ENCODE data around the gene RBM4B.
"Not testable (repeated sequence)": the region's sequence is repeated elsewhere in the genome, so short reads cannot be mapped to it uniquely, and the experiment has no call there.

Gene RBM4B, protein sequence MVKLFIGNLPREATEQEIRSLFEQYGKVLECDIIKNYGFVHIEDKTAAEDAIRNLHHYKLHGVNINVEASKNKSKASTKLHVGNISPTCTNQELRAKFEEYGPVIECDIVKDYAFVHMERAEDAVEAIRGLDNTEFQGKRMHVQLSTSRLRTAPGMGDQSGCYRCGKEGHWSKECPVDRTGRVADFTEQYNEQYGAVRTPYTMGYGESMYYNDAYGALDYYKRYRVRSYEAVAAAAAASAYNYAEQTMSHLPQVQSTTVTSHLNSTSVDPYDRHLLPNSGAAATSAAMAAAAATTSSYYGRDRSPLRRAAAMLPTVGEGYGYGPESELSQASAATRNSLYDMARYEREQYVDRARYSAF

GRCh38 chr11:66677599-66678375, at the start of gene RBM4B:
RBM4B (minus strand) TSS chr11:66677887; CDS start chr11:66677079, 808 bp downstream.
- DNase-seq: peak; percentile 84 to 94 (median 91)

- DNase-seq: no peak
Measured at GRCh38 chr11:66725647-66726046, 48.0 kb upstream of the RBM4B start.

GRCh38 chr11:66725114-66725513, 47.4 kb upstream of the RBM4B start:
- DNase-seq: no peak

GRCh38 chr11:66724167-66724566, 46.5 kb upstream of the RBM4B start:
- DNase-seq: not testable (repeated sequence)

DNA sequence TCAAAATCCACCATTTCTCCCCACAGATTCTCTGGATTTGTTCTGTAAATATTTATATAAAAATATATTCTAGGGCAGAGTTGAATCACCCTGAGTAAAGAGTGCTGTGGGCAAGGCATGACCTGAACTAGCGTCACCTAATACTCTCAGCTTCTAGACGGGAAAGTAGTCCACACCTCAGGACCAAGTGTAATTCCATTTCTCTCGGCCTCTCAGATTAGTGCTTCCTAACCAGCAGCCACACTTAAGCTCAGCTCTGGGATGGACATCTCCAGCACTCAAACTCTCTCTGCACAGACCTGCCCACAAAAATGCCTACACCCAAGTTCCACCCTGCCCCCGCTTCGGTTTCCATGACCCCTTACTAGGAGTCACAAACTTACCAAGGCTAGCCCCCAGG, 46.0 kb upstream of the RBM4B start:
- DNase-seq: no peak

DNA sequence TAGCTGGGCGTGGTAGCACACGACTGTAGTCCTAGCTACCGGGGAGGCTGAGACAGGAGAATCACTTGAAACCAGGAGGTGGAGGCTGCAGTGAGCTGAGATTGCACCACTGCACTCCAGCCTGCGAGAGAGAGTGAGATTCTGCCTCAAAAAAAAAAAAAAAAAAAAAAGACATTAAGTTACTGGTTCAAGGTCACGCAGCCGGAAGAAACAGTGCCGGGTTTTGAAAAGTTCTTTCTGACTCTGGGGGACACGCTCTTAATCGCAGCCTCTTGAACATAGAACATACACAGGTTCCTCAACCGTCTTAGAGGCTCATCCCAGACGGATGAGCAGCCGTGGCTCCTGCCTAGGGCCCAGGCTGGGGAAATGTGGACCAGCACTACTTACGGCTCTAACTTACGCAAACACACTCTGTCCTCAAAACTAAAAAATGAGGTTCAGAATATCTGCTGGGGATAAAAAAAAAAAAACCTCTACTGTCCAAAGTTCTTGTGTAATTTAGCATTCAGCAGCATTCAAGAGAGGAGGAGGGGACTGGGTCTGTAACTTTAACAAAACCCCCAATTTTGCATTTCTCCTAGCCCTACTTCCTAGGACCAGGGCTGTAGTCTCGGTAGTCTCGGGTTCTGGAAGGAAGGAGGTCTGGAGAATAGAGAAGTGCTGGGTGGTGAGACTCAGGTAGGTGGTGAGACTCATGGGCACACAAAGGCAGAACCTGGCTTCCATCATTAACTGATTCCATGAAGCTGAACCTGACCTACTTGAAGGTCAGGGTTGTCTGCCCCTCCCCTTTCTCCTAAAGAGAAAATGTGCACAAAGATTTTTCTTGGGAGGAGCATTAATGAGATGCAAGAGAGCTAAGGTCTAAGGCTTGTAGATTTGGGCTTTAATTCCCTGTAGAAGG, 45.3 kb upstream of the RBM4B start:
- DNase-seq: no peak

DNA sequence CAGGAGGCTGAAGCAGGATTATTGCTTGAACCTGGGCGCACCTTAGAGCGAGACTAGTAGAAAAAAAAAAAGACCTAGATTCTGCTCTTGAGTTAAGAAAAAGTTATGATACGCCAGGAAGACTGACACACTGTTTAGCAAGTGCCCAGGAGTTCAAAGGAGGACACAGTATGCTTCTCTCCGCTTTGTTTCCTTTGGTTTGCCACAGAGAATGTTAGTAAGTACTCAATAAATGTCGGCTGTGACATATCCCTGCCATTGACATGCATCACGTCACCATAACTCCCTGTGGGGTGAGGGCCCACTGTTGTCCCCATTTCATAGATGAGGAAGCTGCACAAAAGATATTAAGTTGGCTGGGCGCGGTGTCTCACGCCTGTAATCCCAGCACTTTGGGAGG, 44.3 kb upstream of the RBM4B start:
- DNase-seq: no peak

DNA sequence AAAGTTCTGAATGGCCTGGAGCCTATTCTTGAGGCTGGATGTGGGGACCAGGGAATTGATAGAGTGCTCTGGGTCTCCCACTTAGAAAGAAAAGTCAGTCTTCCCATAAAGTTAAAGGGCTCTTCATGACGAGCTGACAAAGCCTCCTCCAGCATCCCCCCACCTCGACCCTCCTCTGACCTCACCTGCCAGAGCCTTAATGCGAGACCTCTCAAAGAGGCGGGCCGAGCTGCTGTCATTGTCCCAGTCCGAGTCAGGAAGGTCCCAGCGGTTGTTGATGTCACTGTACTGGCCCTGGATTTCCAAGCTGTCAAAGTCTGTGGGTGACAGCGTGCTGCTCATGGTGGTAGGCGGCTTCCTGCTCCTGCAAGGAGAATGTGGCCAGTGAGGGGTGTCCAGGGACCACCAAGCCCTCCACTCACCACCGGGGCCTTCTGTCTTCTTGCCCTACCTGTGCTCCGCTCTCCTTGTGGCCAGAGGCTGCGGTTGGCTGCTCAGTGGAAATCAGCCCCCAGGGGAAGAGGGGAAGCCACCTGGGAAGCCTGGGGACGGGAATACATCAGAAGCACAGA, 43.3 kb upstream of the RBM4B start:
- no peak for DNase-seq

GRCh38 chr11:66720223-66720898, 42.7 kb upstream of the RBM4B start:
- peak in 1 of 4 experiments; percentile 11 for DNase-seq

DNA sequence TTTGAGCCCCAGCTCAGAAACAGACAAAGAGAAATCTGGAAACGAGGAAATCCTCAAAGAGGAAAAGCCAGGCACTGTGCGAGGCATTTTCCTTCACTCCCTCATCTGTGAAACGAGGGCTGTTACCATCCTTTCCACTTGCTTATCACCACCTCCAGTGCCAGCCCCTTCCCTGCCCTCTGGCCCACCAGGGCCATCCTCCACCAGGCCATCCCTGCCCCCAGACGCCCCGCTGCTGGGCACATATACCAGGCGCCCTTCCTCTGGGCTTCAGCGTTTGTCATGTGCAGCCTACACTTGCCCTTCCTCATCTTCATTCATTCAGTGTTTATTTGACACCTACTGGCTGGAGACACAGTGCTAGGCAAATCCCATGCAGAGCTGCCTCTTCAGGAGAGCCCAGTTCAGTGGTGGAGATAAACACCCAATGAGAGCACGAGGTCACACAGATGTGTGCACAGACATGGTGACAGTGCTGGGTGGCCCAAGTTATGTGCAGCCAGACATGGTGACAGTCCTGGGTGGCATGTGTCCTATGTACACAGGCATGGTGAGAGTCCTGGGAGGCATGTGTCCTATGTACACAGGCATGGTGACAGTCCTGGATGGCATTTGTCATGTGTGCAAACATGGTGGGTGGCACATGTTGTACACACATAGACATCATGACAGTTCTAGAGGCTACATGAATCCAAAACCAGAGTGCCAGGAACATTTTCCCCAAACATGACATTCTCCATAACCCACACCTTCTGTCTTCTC, 41.6 kb upstream of the RBM4B start:
- no peak for DNase-seq

DNA sequence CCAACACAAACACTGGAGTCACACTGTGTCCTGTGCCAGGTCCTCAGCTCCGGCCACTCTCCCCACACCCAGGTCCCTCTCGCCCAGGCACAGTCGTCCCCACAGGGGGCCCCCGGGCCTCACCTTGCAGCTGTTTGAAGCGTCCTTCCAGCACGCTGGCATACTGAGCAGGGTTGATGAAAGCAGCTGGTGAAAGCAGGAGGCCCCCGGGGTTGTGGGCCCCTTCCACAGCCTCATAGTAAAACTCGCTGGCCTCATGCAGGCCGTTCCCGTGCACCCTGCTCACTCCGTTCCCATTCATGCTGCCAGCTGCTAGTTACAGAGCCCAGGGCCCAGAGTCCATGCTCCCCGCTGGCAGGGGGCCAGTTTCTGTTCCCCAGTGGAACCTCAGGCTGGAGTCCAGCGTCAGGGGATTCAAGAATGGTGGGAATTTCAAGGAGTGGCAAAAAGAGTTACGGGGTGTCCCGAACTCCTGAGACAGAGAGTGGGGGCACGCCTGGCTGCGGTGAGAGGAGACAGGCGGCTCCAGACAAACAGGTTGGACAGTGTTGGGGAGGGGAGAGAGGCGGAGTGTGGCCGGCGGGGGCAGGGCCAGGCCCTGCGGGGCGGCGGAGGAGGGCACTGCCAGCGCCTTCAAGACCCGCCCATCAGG, 40.8 kb upstream of the RBM4B start:
- no peak for DNase-seq

DNA sequence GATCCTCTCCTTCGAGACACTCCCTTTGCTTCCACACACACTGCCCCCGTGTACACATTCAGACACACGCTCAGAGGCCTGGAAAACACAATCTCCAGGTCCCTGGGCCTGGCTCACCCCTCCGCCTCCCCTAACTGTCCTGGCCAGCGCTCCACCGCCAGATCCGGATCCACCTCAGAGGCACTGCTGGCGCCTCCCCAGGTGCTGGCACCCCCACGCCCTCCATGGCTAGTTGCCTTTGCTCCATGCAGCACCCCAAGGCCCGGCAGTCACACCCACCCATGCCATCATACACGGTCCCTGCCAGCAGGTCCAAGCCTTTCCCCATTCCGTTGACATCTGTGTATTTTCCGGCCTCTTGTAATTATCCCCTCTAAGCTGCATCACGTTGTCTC, 40.2 kb upstream of the RBM4B start:
- no peak for DNase-seq

DNA sequence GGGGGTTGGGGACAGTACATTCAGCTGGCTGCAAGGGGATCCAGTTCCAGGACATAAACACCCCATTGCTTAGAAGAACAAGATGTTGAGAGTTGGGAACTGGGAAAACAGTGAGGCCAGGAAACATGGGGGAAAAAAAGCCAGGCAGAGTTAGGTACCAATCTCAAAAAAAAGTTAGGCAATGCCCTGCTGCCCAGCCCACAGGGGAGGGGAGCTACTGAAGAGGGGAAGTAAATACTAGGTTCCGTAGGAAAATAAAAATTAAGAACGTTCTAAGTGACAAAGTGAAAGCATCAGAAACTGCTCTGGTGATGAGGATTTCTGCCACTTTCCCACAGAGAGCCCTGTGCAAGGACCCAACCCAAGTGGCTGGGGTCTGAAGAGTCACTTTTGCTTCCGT, 39.3 kb upstream of the RBM4B start:
- no peak for DNase-seq

DNA sequence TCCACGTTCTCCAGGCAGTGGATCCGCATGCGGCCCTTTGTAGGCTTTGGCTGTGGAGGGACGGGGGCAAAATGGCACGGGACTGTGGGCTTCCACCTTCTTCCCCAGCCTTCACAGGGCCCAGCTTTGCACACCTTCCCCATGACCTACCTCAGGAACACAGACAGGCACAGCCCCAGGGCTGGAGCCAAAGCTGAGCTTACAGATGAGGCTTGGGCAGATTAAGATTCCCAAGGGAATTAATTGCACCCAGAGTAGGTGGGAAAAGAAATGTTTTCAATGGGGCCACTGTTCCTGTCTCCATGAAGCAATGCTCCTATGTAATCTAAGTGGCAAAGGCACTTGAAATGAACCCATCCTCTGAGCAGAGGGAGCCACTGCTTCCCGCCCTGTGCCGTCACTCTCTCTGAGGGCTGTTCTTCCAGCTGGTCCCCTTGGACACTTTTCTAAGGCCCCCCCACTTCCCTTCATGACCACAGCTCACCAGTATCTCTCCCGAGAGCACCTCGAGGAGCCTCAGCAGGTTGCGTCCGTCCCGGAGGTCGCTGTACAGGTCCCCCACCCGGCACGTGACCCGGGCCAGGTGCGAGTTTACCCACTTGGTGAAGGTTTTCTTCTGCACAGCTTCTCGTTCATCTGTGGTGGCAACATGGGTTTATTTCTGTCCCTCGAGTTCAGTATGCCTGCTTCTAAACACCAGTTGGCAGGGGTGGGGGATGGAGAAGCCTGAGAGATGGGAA, 37.8 kb upstream of the RBM4B start:
- DNase-seq: no peak

- DNase-seq: no peak
Measured at GRCh38 chr11:66713746-66714480, 36.2 kb upstream of the RBM4B start.

GRCh38 chr11:66710384-66710930, 32.8 kb upstream of the RBM4B start:
- DNase-seq: no peak

DNA sequence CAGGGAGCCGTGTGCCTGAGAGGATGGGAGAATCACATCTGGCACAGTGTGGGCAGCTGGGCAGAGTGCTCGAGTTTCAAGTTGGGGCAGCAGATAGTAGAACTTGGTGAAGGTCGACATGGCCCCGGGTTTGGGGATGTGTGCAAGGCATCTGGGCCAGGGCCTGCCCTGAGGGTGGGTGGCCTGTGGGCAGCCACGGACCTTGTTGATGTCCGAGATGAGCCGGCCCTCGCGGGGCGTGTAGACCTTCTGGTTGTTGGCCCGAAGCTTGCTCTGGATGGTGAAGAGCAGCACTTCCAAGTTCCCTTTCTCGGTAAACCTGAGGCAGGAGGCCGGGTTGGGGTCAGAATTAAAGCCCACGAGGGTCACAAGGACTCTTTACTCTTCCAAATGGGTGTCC, 31.0 kb upstream of the RBM4B start:
- no peak for DNase-seq

- no peak for DNase-seq
Measured at GRCh38 chr11:66708094-66708493, 30.4 kb upstream of the RBM4B start.

GRCh38 chr11:66707486-66707885, 29.8 kb upstream of the RBM4B start:
- no peak for DNase-seq

Data from activated naive CD4-positive, alpha-beta T cell (primary cell).